ENCODE measurements around the gene CDHR3.

Gene CDHR3

DNA sequence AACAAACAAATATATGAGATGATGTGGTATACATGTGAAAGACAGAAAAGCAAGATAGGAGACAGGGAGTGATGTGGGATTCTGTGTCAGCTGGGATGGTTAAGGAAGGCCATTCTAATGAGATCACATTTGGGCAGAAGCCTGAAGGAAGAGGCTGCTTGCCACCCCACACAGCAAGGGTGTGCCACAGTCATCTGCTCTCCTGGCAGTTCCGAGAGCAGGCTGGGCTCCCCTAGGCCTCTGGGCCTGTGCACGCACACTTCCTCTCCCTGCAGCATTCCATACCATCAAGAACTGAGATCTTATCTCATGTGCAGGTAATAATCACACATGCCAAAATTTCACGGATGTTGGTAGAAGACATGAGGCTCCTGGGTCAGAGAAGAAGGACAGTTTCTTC lies 105.9 kb downstream of the CDHR3 start:
- H3K4me3 Mint-ChIP-seq: no peak overlapping the region

DNA sequence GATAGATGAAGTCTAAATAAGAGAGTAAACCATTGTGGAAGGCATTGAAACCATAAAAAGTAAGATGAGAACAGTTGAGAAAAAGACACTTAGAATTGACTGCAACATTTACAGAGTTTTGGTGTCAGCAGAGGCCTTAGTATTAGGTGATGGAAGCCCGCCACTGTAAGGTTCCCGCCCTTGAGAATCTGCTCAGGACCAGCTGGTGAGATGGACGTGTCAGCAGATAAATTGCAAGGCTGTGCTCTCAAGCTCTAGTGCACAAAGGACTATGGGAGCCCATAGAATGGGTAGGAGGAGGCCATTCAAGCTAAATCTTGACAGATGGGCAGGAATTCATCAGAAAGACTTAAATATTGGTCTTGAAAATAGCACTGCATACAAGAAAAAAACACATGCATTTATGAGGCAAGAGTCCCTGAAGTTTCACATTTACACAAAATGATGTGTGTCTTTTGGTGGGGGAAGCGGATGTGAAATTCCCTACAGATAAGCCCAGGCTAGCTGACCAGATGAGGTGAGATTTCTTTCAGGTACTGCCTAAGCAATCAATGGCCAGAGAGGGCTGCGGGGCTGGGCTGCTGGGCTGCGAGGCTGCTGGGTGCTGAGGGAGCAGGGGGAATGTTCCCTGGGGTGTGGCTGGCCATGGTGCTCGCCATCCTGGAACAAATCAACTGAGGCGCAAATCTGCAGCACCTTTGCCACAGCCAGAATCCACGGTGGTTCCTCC lies 106.6 kb downstream of the CDHR3 start:
- Mint-ChIP-seq H3K9me3 (no peaks in the 10 kb centered on the region), H3K4me1 (ENCODE audit: low read depth) (peaks cover 53% of the 10 kb centered on the region), H3K4me3 (no peak overlapping the region), H3K27me3 (ENCODE audit: low read depth) (no peaks in the 10 kb centered on the region), H3K36me3 (ENCODE audit: low read depth) (peaks cover 4% of the 10 kb centered on the region), H3K27ac (peak overlapping the region; percentile 59)
- no peak for DNase-seq (ENCODE audit: low spot score)

More for the DNA sequence above, 105.9 kb downstream of the CDHR3 start:
- no peaks in the 10 kb centered on the region for H3K27me3 Mint-ChIP-seq (ENCODE audit: low read depth)
- H3K27ac Mint-ChIP-seq: no peak overlapping the region
- no peaks in the 10 kb centered on the region for H3K9me3 Mint-ChIP-seq
- peaks cover 4% of the 10 kb centered on the region for H3K36me3 Mint-ChIP-seq (ENCODE audit: low read depth)
- H3K4me1 Mint-ChIP-seq (ENCODE audit: low read depth): peaks cover 50% of the 10 kb centered on the region
- no peak for DNase-seq (ENCODE audit: low spot score)

DNA sequence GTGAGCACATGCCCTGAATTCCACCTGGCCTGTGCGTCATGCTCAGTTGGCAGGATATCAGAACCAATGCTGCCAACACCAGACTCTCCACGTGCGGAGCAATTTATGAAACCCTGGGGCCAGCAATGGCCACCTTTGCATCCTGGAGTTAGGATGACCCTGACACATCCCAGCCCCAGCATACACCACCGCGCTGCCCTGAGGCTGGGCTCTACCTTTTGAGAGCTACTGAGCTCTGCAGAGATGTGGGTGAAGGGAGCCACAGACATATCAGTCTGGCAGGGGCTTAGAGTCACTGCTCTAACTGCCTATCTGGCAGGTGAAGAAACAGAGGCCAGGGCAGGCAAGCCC lies 107.1 kb downstream of the CDHR3 start:
- peak overlapping the region; percentile 97 for H3K27ac Mint-ChIP-seq
- no peaks in the 10 kb centered on the region for H3K27me3 Mint-ChIP-seq (ENCODE audit: low read depth)
- H3K4me1 Mint-ChIP-seq (ENCODE audit: low read depth): peaks cover 56% of the 10 kb centered on the region
- peak overlapping the region; percentile 79 for H3K4me3 Mint-ChIP-seq
- no peaks in the 10 kb centered on the region for H3K9me3 Mint-ChIP-seq
- H3K36me3 Mint-ChIP-seq (ENCODE audit: low read depth): peaks cover 4% of the 10 kb centered on the region
- no peak for DNase-seq (ENCODE audit: low spot score)

DNA sequence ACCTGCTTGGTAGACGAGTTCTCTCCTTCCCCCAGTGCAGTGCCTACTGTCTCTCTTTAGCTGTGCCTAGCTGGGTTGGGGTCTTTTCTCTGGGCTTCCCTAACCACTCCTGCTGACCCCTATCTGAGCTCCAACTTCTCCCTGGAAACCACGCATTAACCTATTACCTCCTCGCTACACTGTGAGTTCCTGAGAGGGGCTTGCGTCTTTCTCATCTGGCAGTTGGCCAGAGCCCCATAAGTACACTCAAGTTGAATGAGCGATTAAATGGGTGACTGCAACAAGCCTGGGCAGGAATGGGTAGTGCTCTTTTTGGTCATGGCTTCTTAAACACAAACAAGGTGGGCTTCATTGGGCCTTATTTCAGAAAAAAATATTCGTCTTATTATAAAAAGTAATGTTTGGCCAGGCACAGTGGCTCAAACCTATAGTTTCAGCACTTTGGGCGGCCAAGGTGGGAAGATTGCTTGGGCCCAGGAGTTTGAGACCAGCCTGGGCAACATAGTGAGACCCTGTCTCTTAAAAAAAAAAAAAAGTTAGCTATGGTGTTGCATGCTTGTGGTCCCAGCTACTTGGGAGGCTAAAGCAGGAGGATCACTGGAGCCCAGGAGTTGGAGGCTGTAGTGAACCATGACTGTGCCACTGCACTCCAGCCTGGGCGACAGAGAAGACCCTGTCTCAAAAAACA lies 107.6 kb downstream of the CDHR3 start:
- Mint-ChIP-seq H3K27ac (peak overlapping the region; percentile 97), H3K4me1 (ENCODE audit: low read depth) (peaks cover 54% of the 10 kb centered on the region), H3K9me3 (no peaks in the 10 kb centered on the region), H3K4me3 (peak overlapping the region; percentile 79), H3K27me3 (ENCODE audit: low read depth) (no peaks in the 10 kb centered on the region), H3K36me3 (ENCODE audit: low read depth) (peaks cover 4% of the 10 kb centered on the region)
- DNase-seq (ENCODE audit: low spot score): no peak

DNA sequence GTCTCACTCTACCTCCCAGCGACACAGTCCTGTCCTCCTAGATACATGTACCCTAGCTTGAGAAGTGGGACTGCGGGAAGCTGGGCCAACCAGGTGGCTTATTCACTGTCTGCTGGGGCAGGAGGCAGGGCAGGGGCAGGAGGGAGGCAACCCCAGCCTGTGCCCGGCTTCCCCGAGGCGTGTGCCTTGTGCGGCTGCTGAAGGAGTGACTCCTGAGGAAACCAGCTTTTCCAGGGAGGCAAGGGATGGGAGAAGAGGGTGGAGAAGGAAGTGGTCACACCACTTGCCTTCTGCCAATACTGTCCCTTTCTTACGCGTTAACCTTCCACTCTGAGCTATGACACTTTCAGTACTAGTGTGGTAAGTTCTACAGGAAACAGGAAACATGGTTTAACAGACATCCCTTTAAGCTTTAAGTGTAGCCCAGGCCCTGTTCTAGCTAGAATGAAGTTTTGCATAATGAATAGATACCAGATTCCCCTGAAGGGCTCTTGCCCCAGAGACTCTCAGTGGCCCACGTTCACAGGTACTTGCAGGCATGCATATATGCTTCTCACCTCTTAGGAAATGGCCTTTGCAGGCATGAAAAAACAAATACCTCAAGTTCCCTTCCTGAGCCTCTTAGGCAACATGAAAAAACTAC lies 108.4 kb downstream of the CDHR3 start:
- H3K27me3 Mint-ChIP-seq (ENCODE audit: low read depth): no peaks in the 10 kb centered on the region
- peaks cover 4% of the 10 kb centered on the region for H3K36me3 Mint-ChIP-seq (ENCODE audit: low read depth)
- peak overlapping the region; percentile 97 for H3K27ac Mint-ChIP-seq
- peak; percentile 60 for DNase-seq (ENCODE audit: low spot score)
- H3K4me3 Mint-ChIP-seq: peak overlapping the region; percentile 79
- no peaks in the 10 kb centered on the region for H3K9me3 Mint-ChIP-seq
- H3K4me1 Mint-ChIP-seq (ENCODE audit: low read depth): peaks cover 59% of the 10 kb centered on the region

DNA sequence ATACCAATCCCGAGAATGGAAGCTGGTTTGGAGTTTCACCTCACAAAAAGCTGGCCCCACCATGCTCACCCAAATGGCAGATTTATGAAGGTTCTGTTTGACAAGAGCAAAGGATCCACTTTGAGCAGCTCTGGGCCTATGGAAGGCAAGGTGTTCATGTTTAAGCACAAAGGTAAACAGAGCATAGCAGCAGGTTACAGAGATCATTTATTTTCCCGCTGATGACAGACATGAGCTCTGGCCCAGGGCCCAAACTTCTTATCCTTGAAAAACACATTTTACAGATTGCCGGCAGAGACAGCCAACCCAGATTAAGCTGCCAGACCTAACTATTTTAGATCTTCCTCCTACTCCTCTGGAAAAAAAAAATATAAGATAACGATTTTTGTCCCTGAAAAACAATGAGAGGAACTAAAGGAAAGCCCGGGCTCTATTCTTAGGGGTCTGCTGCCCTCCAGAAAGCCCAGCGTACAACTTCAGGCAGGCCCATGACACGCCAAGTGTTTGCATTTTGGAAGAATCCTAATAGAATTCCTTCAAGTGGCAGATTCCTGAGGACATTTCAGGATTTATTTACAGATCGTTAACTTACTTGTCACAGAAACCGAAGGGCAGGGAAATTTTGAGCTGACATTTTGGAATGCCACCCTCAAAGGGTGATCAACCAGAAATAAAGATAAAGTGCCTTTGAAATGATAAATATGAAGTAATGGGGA lies 109.1 kb downstream of the CDHR3 start:
- H3K27ac Mint-ChIP-seq: peak overlapping the region; percentile 97
- H3K4me3 Mint-ChIP-seq: peak overlapping the region; percentile 79
- peaks cover 66% of the 10 kb centered on the region for H3K4me1 Mint-ChIP-seq (ENCODE audit: low read depth)
- peaks cover 4% of the 10 kb centered on the region for H3K36me3 Mint-ChIP-seq (ENCODE audit: low read depth)
- no peaks in the 10 kb centered on the region for H3K27me3 Mint-ChIP-seq (ENCODE audit: low read depth)
- H3K9me3 Mint-ChIP-seq: no peaks in the 10 kb centered on the region
- DNase-seq (ENCODE audit: low spot score): no peak

DNA sequence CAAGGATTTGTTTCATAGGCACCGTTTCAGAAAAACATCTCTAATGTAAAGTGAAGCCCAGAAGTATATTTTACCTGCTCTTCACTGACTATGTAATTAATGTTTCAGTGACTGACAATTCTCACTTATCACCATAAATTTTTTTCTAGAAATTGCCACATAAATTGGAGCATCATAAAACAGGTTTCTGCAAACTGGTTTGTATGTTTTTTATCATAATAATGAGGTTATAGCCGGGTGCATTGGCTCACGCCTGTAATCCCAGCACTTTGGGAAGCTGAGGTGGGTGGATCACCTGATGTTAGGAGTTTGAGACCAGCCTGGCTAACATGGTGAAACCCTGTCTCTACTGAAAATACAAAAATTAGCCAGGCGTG lies 109.6 kb downstream of the CDHR3 start:
- H3K4me1 Mint-ChIP-seq (ENCODE audit: low read depth): peaks cover 71% of the 10 kb centered on the region
- peak overlapping the region; percentile 97 for H3K27ac Mint-ChIP-seq
- no peaks in the 10 kb centered on the region for H3K27me3 Mint-ChIP-seq (ENCODE audit: low read depth)
- H3K4me3 Mint-ChIP-seq: peak overlapping the region; percentile 79
- DNase-seq (ENCODE audit: low spot score): no peak
- peaks cover 4% of the 10 kb centered on the region for H3K36me3 Mint-ChIP-seq (ENCODE audit: low read depth)
- H3K9me3 Mint-ChIP-seq: no peaks in the 10 kb centered on the region

DNA sequence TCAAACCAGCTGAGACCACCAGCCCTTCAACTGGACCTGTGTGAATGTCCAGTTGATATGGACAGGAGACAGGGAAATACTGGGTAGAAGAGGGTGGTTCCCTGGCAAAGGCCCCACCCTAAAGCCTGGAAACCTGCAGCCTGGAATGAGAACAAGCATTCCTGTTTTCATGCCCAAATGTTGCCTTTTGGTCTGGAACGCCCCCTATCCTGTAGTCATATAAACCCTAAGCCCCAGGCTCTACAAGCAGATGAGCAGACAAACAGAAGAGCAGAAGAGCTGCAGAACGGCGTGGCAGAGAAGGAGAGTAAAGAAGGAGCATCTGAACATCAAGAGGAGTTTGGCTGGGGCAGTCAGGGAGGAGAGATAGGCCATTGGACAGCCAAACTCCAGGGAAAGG lies 110.6 kb downstream of the CDHR3 start:
- Mint-ChIP-seq H3K9me3 (no peaks in the 10 kb centered on the region), H3K27me3 (ENCODE audit: low read depth) (no peaks in the 10 kb centered on the region), H3K4me3 (no peak overlapping the region), H3K4me1 (ENCODE audit: low read depth) (peaks cover 70% of the 10 kb centered on the region), H3K36me3 (ENCODE audit: low read depth) (peaks cover 4% of the 10 kb centered on the region), H3K27ac (peak overlapping the region; percentile 97)
- DNase-seq (ENCODE audit: low spot score): no peak

DNA sequence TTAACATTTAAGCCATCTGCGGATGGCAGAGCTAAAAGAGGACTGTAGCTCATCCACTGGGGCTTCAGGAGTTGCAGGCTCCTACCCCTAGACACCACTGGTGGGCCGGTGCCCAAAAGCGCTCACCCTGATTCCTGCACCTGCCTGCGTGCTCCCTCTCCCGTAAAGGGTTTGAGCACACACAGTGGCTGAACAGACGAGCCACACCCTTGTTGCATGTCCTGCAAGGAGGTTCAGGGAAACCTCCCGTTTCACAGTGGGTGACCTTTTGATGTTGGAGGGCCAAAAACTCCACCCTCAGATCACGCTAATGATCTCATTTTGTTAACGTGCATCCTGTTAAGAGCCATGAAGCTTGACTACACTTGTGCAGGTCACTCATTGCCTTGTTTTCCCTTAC lies 111.2 kb downstream of the CDHR3 start:
- DNase-seq (ENCODE audit: low spot score): no peak
- H3K27me3 Mint-ChIP-seq (ENCODE audit: low read depth): no peaks in the 10 kb centered on the region
- H3K27ac Mint-ChIP-seq: peak overlapping the region; percentile 73
- H3K4me3 Mint-ChIP-seq: no peak overlapping the region
- H3K36me3 Mint-ChIP-seq (ENCODE audit: low read depth): peaks cover 4% of the 10 kb centered on the region
- H3K4me1 Mint-ChIP-seq (ENCODE audit: low read depth): peaks cover 70% of the 10 kb centered on the region
- no peaks in the 10 kb centered on the region for H3K9me3 Mint-ChIP-seq

DNA sequence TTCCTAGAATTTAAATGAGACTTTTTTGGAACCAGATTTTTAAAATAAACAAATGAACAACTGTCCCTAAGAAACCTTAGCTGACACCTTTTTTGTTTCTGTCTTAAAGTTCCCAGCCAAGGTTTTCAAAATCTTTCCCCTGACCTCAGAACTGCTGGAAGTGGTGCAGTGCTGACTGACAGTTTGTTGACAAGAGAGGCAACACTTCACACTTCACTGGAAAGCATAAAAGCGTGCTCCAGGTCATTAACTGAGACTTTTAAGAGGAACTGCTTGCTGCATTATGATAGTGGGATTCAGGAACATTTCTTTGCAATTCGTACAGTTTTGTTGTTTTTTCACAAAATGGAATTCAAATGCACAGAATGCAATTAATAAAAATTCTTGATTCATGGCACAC lies 112.9 kb downstream of the CDHR3 start:
- Mint-ChIP-seq H3K4me3 (no peak overlapping the region), H3K27ac (no peak overlapping the region), H3K9me3 (no peaks in the 10 kb centered on the region), H3K4me1 (ENCODE audit: low read depth) (peaks cover 60% of the 10 kb centered on the region), H3K36me3 (ENCODE audit: low read depth) (peaks cover 4% of the 10 kb centered on the region), H3K27me3 (ENCODE audit: low read depth) (no peaks in the 10 kb centered on the region)
- no peak for DNase-seq (ENCODE audit: low spot score)

DNA sequence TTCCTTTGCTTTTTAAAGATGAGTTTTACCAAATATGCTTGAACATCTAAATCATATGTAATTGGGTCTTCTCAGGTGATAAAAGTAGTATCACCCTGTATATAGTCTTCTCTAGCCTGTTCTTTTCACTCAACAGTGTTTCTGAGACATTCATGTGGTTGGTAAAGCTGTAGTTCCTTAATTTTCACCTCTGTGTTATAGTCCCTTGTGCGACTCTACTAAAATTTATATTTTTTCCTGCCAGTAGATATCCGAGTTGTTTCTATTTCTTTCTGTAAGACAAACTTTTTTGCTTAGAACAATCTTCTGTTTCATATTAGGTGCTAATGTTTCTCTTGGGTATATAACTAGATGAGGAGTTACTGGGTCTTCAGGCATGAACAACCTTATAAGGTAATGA lies 113.5 kb downstream of the CDHR3 start:
- peaks cover 55% of the 10 kb centered on the region for H3K4me1 Mint-ChIP-seq (ENCODE audit: low read depth)
- DNase-seq (ENCODE audit: low spot score): no peak
- no peak overlapping the region for H3K27ac Mint-ChIP-seq
- H3K27me3 Mint-ChIP-seq (ENCODE audit: low read depth): no peaks in the 10 kb centered on the region
- H3K9me3 Mint-ChIP-seq: no peaks in the 10 kb centered on the region
- H3K4me3 Mint-ChIP-seq: no peak overlapping the region
- peaks cover 4% of the 10 kb centered on the region for H3K36me3 Mint-ChIP-seq (ENCODE audit: low read depth)

DNA sequence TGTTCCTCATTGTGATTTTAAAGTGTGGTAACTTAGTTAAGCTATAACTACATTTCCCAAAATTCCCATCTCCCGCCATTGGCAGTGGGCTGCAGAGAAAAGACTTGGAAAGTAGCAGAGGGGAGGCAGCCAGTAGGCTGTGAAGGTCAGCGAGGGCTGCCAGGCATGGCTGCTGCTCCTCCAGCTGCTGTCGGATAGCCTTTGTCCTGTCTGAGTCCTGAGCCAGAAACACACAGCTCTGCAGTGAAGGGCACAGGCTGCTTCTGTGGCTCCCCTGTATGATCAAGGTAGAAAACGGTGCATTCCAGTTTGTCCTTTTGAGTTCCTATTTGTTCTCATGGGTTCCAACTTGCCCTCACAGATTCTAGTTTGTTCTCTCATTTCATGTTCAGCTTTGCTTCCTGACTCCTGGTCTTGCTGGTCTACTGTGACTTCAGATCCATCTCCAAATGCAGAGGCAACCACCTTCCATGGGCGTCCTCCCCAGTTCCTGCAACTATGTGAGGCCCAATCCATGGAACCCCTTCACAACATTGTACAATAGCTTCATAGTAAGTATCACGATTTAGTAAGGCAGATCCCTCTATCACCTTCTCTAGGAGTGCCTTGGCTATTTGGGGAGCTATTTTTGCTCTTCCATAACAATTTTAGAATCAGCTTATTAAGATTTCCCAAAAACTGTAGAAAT lies 117.4 kb downstream of the CDHR3 start:
- H3K9me3 Mint-ChIP-seq: no peaks in the 10 kb centered on the region
- H3K4me3 Mint-ChIP-seq: no peak overlapping the region
- no peak for DNase-seq (ENCODE audit: low spot score)
- no peak overlapping the region for H3K27ac Mint-ChIP-seq
- H3K4me1 Mint-ChIP-seq (ENCODE audit: low read depth): peaks cover 35% of the 10 kb centered on the region
- peaks cover 5% of the 10 kb centered on the region for H3K36me3 Mint-ChIP-seq (ENCODE audit: low read depth)
- no peaks in the 10 kb centered on the region for H3K27me3 Mint-ChIP-seq (ENCODE audit: low read depth)

DNA sequence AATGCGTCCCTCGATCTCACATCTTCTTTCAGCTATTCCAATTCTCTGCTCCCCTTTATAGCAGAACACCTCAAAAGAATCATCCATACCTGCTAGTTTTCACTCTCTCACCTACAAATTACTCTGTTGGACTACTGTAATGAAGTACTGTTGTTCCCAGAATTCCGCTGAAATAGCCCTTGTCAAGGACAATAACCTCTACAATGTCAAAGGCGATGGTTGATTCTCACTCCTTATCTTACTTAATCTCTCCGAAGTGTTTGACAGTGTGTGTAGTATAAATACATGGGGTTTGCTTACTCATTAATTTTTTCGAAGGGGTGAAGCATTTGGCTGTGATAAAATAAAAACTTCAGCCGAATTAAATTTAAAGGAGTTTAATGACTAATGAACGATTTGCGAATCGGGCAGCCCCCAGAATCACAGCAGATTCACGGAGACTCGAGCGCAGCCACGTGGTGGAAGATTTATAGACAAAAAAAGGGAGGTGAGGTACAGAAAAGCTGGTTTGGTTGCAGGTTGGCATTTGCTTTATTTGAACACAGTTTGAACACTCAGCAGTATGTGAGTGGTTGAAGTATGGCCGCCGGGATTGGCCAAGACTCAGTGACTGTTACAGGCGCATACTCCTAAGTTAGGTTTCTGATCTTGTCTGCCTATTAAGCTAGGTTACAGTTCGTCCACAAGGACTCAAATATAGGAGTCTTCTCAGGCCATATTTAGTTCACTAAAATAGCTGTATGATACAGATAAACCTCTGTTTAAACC lies 119.2 kb downstream of the CDHR3 start:
- no peak for DNase-seq (ENCODE audit: low spot score)
- H3K27me3 Mint-ChIP-seq (ENCODE audit: low read depth): no peaks in the 10 kb centered on the region
- H3K27ac Mint-ChIP-seq: no peak overlapping the region
- H3K36me3 Mint-ChIP-seq (ENCODE audit: low read depth): peaks cover 14% of the 10 kb centered on the region
- H3K9me3 Mint-ChIP-seq: no peaks in the 10 kb centered on the region
- no peak overlapping the region for H3K4me3 Mint-ChIP-seq
- H3K4me1 Mint-ChIP-seq (ENCODE audit: low read depth): peaks cover 21% of the 10 kb centered on the region

Data from T-helper 2 cell treated with Interferon-gamma antibody and Interleukin-4, amounts not matched to agents 5 μg/mL and 100 μg/mL, for 36 hours (primary cell).